GM12891 (cell line): ENCODE results near the gene KTN1. TPM values are rescaled to one million over a fixed set of nuclear protein-coding genes. Genes with fewer than 3 reads are reported as not detected.

Experiments used
- DNase-seq: peaks from one replicate; pipeline ENCODE4 v3.0.0; 2011; ENCODE audit warnings: low spot score; ENCODE audit not compliant: insufficient read length
- FAIRE-seq: peaks from 2 replicates; lab custom pipeline; 2011; peaks lifted over from hg19 to GRCh38; lab: Jason Lieb, UNC
- PAX5 ChIP-seq: IDR thresholded peaks from 2 replicates; pipeline ENCODE4 v1.6.1; 2011; ENCODE audit warnings: low read length, moderate library complexity, mild to moderate bottlenecking; ENCODE audit not compliant: insufficient read depth, severe bottlenecking
- POLR2A ChIP-seq: IDR thresholded peaks from 2 replicates; pipeline ENCODE4 v1.6.1; 2011; ENCODE audit warnings: low read depth, low read length, control low read depth
- POLR2AphosphoS5 ChIP-seq: IDR thresholded peaks from 2 replicates; pipeline ENCODE4 v1.6.1; 2011; ENCODE audit warnings: low read depth, low read length, control low read depth
- POU2F2 ChIP-seq: IDR thresholded peaks from 2 replicates; pipeline ENCODE4 v1.6.1; 2011; ENCODE audit warnings: low read depth, mild to moderate bottlenecking, control low read depth, low read length, moderate library complexity
- SPI1 ChIP-seq: IDR thresholded peaks from 2 replicates; pipeline ENCODE4 v1.6.1; 2011; ENCODE audit warnings: low read depth, low read length, control low read depth
- TAF1 ChIP-seq: IDR thresholded peaks from 2 replicates; pipeline ENCODE4 v1.6.1; 2011; ENCODE audit warnings: low read depth, low read length, control low read depth
- polyA plus RNA-seq: library from polyadenylated mRNA; unstranded; fragments of >200 nt; gene quantifications from one replicate; pipeline ENCODE4 v1.2.1, GENCODE V29; 2012; ENCODE audit warnings: low read depth, missing spikeins, inconsistent platforms; ENCODE audit not compliant: missing spikeins

KTN1 gene
- 50.7 TPM for polyA plus RNA-seq

- TF ChIP-seq SPI1: no peak
- TF ChIP-seq PAX5: no peak
- no peak for TF ChIP-seq POLR2AphosphoS5
- no peak for TF ChIP-seq POU2F2
- no peak for TF ChIP-seq TAF1
- no peak for TF ChIP-seq POLR2A
- FAIRE-seq (peak; percentile 60), DNase-seq (peak; percentile 67)
Measured at GRCh38 chr14:55579724-55580469, at the start of gene KTN1. TSS of gene KTN1 (plus strand) at chr14:55580207. CDS start at chr14:55612049, 31,842 bp downstream.

- DNase-seq: no peak
- TF ChIP-seq POU2F2: no peak
- TF ChIP-seq POLR2A: no peak
- no peak for TF ChIP-seq SPI1
- no peak for TF ChIP-seq PAX5
- TF ChIP-seq POLR2AphosphoS5: no peak
- TF ChIP-seq TAF1: no peak
- no peak for FAIRE-seq
Measured at GRCh38 chr14:55530464-55530863, 49.5 kb upstream of the KTN1 start.

GRCh38 chr14:55532645-55533344 is 47.2 kb upstream of the KTN1 start:
- no peak for FAIRE-seq
- TF ChIP-seq POU2F2: no peak
- no peak for TF ChIP-seq POLR2AphosphoS5
- TF ChIP-seq PAX5: no peak
- TF ChIP-seq SPI1: no peak
- no peak for TF ChIP-seq TAF1
- TF ChIP-seq POLR2A: no peak
- DNase-seq: no peak

GRCh38 chr14:55533960-55534359 is 46.0 kb upstream of the KTN1 start:
- no peak for DNase-seq
- TF ChIP-seq SPI1 (no peak), POU2F2 (no peak), TAF1 (no peak), PAX5 (no peak), POLR2AphosphoS5 (no peak), POLR2A (no peak)
- FAIRE-seq: no peak

GRCh38 chr14:55535516-55536203 is 44.3 kb upstream of the KTN1 start:
- no peak for TF ChIP-seq POLR2AphosphoS5
- TF ChIP-seq PAX5: no peak
- no peak for TF ChIP-seq POLR2A
- TF ChIP-seq TAF1: no peak
- TF ChIP-seq SPI1: no peak
- TF ChIP-seq POU2F2: no peak
- FAIRE-seq: no peak
- no peak for DNase-seq

- FAIRE-seq (no peak), DNase-seq (no peak)
- TF ChIP-seq PAX5: no peak
- no peak for TF ChIP-seq POU2F2
- no peak for TF ChIP-seq POLR2AphosphoS5
- no peak for TF ChIP-seq SPI1
- no peak for TF ChIP-seq TAF1
- TF ChIP-seq POLR2A: no peak
Measured at GRCh38 chr14:55536204-55536708, 43.8 kb upstream of the KTN1 start.

GRCh38 chr14:55537782-55538181 is 42.2 kb upstream of the KTN1 start:
- TF ChIP-seq POLR2AphosphoS5 (no peak), SPI1 (peak; percentile 51)
- no peak for DNase-seq

GRCh38 chr14:55539975-55540374 is 40.0 kb upstream of the KTN1 start:
- FAIRE-seq (no peak), DNase-seq (no peak)
- TF ChIP-seq PAX5 (no peak), POU2F2 (no peak), TAF1 (no peak), SPI1 (no peak), POLR2A (no peak), POLR2AphosphoS5 (no peak)

More at GRCh38 chr14:55537782-55538181, 42.2 kb upstream of the KTN1 start:
- no peak for FAIRE-seq
